Ammon's horn (tissue), 1 donor: ENCODE data around the gene C2orf76.
"Not testable (repeated sequence)": the region's sequence is repeated elsewhere in the genome, so short reads cannot be mapped to it uniquely, and the experiment has no call there.

Source experiments
- DNase-seq: peaks from one replicate; pipeline ENCODE4 v3.0.0-alpha.2; 2016; ENCODE audit warnings: low spot score

The C2orf76 gene

GRCh38 chr2:119377294-119377992, 10.8 kb upstream of the C2orf76 start:
- DNase-seq: no peak

- DNase-seq: no peak
Measured at GRCh38 chr2:119376810-119377209, 10.2 kb upstream of the C2orf76 start.

GRCh38 chr2:119376406-119376805, 9.8 kb upstream of the C2orf76 start:
- DNase-seq: not testable (repeated sequence)

- DNase-seq: not testable (repeated sequence)
Measured at GRCh38 chr2:119373907-119374745, 7.5 kb upstream of the C2orf76 start.

GRCh38 chr2:119372778-119373568, 6.3 kb upstream of the C2orf76 start:
- no peak for DNase-seq

- DNase-seq: peak; percentile 96
Measured at GRCh38 chr2:119371111-119371510, 4.5 kb upstream of the C2orf76 start.

- no peak for DNase-seq
Measured at GRCh38 chr2:119369845-119370244, 3.2 kb upstream of the C2orf76 start.

- DNase-seq: peak; percentile 84
Measured at GRCh38 chr2:119367472-119368099, 952 bp upstream of the C2orf76 start.

- DNase-seq: peak; percentile 35
Measured at GRCh38 chr2:119366161-119366648, 429 bp downstream of the C2orf76 start.

- DNase-seq: no peak
Measured at GRCh38 chr2:119365436-119365835, 1.2 kb downstream of the C2orf76 start.

- no peak for DNase-seq
Measured at GRCh38 chr2:119364798-119365197, 1.8 kb downstream of the C2orf76 start.

GRCh38 chr2:119360423-119360966, 6.1 kb downstream of the C2orf76 start:
- no peak for DNase-seq

GRCh38 chr2:119359774-119360173, 6.9 kb downstream of the C2orf76 start:
- no peak for DNase-seq

- no peak for DNase-seq
Measured at GRCh38 chr2:119354860-119355259, 11.8 kb downstream of the C2orf76 start.

- DNase-seq: peak; percentile 37
Measured at GRCh38 chr2:119352357-119352756, 14.3 kb downstream of the C2orf76 start.

GRCh38 chr2:119350311-119350998, 16.2 kb downstream of the C2orf76 start:
- peak; percentile 38 for DNase-seq

GRCh38 chr2:119349289-119349688, 17.3 kb downstream of the C2orf76 start:
- no peak for DNase-seq

GRCh38 chr2:119341684-119342083, 24.9 kb downstream of the C2orf76 start:
- no peak for DNase-seq

- no peak for DNase-seq
Measured at GRCh38 chr2:119339562-119339923, 27.1 kb downstream of the C2orf76 start.

- DNase-seq: peak; percentile 68
Measured at GRCh38 chr2:119338826-119339561, 27.6 kb downstream of the C2orf76 start.
